BE2C (cell line): ENCODE measurements around the gene ADD3.
"Not testable (repeated sequence)": the region's sequence is repeated elsewhere in the genome, so short reads cannot be mapped to it uniquely, and the experiment has no call there.

Experiments used
- DNase-seq: peaks from one replicate; pipeline ENCODE4 v3.0.0-alpha.2; 2020
- H3K27me3 ChIP-seq: fragments of 250-450 bp; sonication (Bioruptor Pico); 2 replicates; pipeline ENCODE4 v1.5.1; 2020; ENCODE audit warnings: mild to moderate bottlenecking
- H3K36me3 ChIP-seq: fragments of 250-450 bp; sonication (Bioruptor Pico); 2 replicates; pipeline ENCODE4 v1.5.1; 2020; ENCODE audit warnings: mild to moderate bottlenecking
- H3K4me1 ChIP-seq: fragments of 250-450 bp; sonication (Bioruptor Pico); 2 replicates; pipeline ENCODE4 v1.5.1; 2020
- H3K4me3 ChIP-seq: 2 replicates; pipeline ENCODE4 v1.5.1; 2011; ENCODE audit warnings: low read depth, low read length
- H3K9me3 ChIP-seq: fragments of 250-450 bp; sonication (Bioruptor Pico); 2 replicates; pipeline ENCODE4 v1.5.1; 2020
- TF ChIP-seq, protein P1 (sequence below): IDR thresholded peaks from 2 replicates; pipeline ENCODE4 v1.5.1; 2012; ENCODE audit warnings: mild to moderate bottlenecking, low read depth, low read length

Gene ADD3

GRCh38 chr10:110048781-110049180, 41.0 kb downstream of the ADD3 start:
- Histone ChIP-seq H3K9me3 (peaks cover 3% of the 10 kb centered on the region; the same call in 1 of the 2 replicates), H3K27me3 (no peaks in the 10 kb centered on the region), H3K36me3 (no peaks in the 10 kb centered on the region), H3K4me1 (no peaks in the 10 kb centered on the region), H3K4me3 (no peak overlapping the region)
- DNase-seq, result no peak
- TF ChIP-seq, protein P1, sequence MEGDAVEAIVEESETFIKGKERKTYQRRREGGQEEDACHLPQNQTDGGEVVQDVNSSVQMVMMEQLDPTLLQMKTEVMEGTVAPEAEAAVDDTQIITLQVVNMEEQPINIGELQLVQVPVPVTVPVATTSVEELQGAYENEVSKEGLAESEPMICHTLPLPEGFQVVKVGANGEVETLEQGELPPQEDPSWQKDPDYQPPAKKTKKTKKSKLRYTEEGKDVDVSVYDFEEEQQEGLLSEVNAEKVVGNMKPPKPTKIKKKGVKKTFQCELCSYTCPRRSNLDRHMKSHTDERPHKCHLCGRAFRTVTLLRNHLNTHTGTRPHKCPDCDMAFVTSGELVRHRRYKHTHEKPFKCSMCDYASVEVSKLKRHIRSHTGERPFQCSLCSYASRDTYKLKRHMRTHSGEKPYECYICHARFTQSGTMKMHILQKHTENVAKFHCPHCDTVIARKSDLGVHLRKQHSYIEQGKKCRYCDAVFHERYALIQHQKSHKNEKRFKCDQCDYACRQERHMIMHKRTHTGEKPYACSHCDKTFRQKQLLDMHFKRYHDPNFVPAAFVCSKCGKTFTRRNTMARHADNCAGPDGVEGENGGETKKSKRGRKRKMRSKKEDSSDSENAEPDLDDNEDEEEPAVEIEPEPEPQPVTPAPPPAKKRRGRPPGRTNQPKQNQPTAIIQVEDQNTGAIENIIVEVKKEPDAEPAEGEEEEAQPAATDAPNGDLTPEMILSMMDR, result no peak

- DNase-seq, H3K27me3 ChIP-seq, H3K4me1 ChIP-seq: not testable (repeated sequence)
These were observed 42.3 kb downstream of the ADD3 start for GRCh38 chr10:110049889-110050591.

GRCh38 chr10:110051487-110051886, 43.7 kb downstream of the ADD3 start:
- H3K36me3 ChIP-seq, result no peaks in the 10 kb centered on the region

More at GRCh38 chr10:110049889-110050591, 42.3 kb downstream of the ADD3 start:
- not testable (repeated sequence) for H3K9me3 ChIP-seq, H3K4me3 ChIP-seq, H3K36me3 ChIP-seq

GRCh38 chr10:110052916-110053315, 45.1 kb downstream of the ADD3 start:
- Histone ChIP-seq H3K36me3 (no peaks in the 10 kb centered on the region), H3K9me3 (peaks cover 3% of the 10 kb centered on the region; the same call in 1 of the 2 replicates), H3K4me1 (peaks cover 4% of the 10 kb centered on the region; the same call in 1 of the 2 replicates), H3K4me3 (no peak overlapping the region), H3K27me3 (no peaks in the 10 kb centered on the region)
- TF ChIP-seq, protein P1, result no peak
- DNase-seq, result no peak

More at GRCh38 chr10:110051487-110051886, 43.7 kb downstream of the ADD3 start:
- Histone ChIP-seq H3K27me3 (no peaks in the 10 kb centered on the region), H3K4me3 (no peak overlapping the region), H3K4me1 (peaks cover under 1% of the 10 kb centered on the region; the same call in 1 of the 2 replicates), H3K9me3 (peaks cover 3% of the 10 kb centered on the region; the same call in 1 of the 2 replicates)
- TF ChIP-seq, protein P1, result no peak
- no peak for DNase-seq

GRCh38 chr10:110056822-110057221, 49.0 kb downstream of the ADD3 start:
- no peak overlapping the region for H3K4me3 ChIP-seq
- TF ChIP-seq, protein P1, result no peak
- H3K4me1 ChIP-seq, result peaks cover 4% of the 10 kb centered on the region; the same call in 1 of the 2 replicates
- no peak for DNase-seq
- H3K9me3 ChIP-seq, result no peaks in the 10 kb centered on the region
- no peaks in the 10 kb centered on the region for H3K27me3 ChIP-seq
- H3K36me3 ChIP-seq, result no peaks in the 10 kb centered on the region

DNA sequence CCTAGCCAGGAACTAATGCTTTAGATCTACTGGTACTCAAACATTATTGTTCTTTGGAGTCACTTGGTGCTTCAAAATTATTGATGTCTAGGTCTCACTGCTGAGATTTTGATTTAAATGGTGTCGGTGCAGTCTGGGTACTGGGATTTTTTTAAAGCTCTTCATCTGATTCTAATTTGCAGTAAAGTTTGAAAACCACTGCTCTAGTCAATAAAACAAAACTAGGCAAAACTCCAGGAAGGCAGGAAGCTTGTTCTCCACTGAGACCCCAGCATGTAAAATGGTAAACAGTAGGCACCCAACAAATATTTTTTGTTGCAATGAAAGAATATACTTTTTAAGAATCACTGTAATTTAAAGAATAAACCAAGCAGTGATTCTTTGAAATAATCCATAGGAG, 49.7 kb downstream of the ADD3 start:
- no peaks in the 10 kb centered on the region for H3K9me3 ChIP-seq
- peaks cover 4% of the 10 kb centered on the region; the same call in 1 of the 2 replicates for H3K4me1 ChIP-seq
- no peak for DNase-seq
- H3K27me3 ChIP-seq, result no peaks in the 10 kb centered on the region
- no peak overlapping the region for H3K4me3 ChIP-seq
- TF ChIP-seq, protein P1, result no peak
- no peaks in the 10 kb centered on the region for H3K36me3 ChIP-seq
